ENCODE results near the gene ITGBL1.

ITGBL1 gene

GRCh38 chr13:101465877-101466276 is 13.4 kb downstream of the ITGBL1 start:
- Histone ChIP-seq H3K9ac (ENCODE audit: low read depth, low read length, poor library complexity, severe bottlenecking) (no peak overlapping the region), H3K4me2 (ENCODE audit: low read depth, low read length, poor library complexity, severe bottlenecking) (no peak overlapping the region), H3K27me3 (ENCODE audit: insufficient read depth, low read length, poor library complexity, severe bottlenecking) (no peaks in the 10 kb centered on the region), H3K9me3 (ENCODE audit: insufficient read depth, low read depth, low read length) (no peaks in the 10 kb centered on the region), H3K36me3 (ENCODE audit: insufficient read depth, low read length) (no peaks in the 10 kb centered on the region), H3K9me2 (replicated peaks; ENCODE audit: low read depth, low read length) (no peaks in the 10 kb centered on the region), H3F3A (ENCODE audit: low read depth) (no peaks in the 10 kb centered on the region), H4K20me1 (ENCODE audit: insufficient read depth, low read length, poor library complexity, severe bottlenecking) (no peaks in the 10 kb centered on the region), H3K4me3 (ENCODE audit: low read length, poor library complexity, severe bottlenecking) (no peak overlapping the region), H3K4me1 (ENCODE audit: insufficient read depth, low read length, poor library complexity, severe bottlenecking) (no peaks in the 10 kb centered on the region), H2AFZ (ENCODE audit: low read length) (no peak overlapping the region), H3K79me2 (ENCODE audit: insufficient read depth, low read length) (no peaks in the 10 kb centered on the region)
- no peak for TF ChIP-seq CTCF (conservative IDR thresholded peaks at IDR 0.05; ENCODE audit: low read length)
- no peak for TF ChIP-seq EZH2phosphoT487 (IDR thresholded peaks at IDR 0.05; ENCODE audit: borderline replicate concordance)

GRCh38 chr13:101467415-101467814 is 14.9 kb downstream of the ITGBL1 start:
- H3K4me2 ChIP-seq (ENCODE audit: low read depth, low read length, poor library complexity, severe bottlenecking) = no peak overlapping the region
- no peaks in the 10 kb centered on the region for H3K9me2 ChIP-seq (replicated peaks; ENCODE audit: low read depth, low read length)

GRCh38 chr13:101473458-101473857 is 21.0 kb downstream of the ITGBL1 start:
- no peaks in the 10 kb centered on the region for H3K4me1 ChIP-seq (ENCODE audit: insufficient read depth, low read length, poor library complexity, severe bottlenecking)

More at GRCh38 chr13:101467415-101467814, 14.9 kb downstream of the ITGBL1 start:
- Histone ChIP-seq H4K20me1 (ENCODE audit: insufficient read depth, low read length, poor library complexity, severe bottlenecking) (no peaks in the 10 kb centered on the region), H3K9ac (ENCODE audit: low read depth, low read length, poor library complexity, severe bottlenecking) (no peak overlapping the region), H2AFZ (ENCODE audit: low read length) (no peak overlapping the region), H3K36me3 (ENCODE audit: insufficient read depth, low read length) (no peaks in the 10 kb centered on the region), H3K79me2 (ENCODE audit: insufficient read depth, low read length) (no peaks in the 10 kb centered on the region), H3K4me3 (ENCODE audit: low read length, poor library complexity, severe bottlenecking) (no peak overlapping the region), H3F3A (ENCODE audit: low read depth) (no peaks in the 10 kb centered on the region), H3K9me3 (ENCODE audit: insufficient read depth, low read depth, low read length) (no peaks in the 10 kb centered on the region), H3K27me3 (ENCODE audit: insufficient read depth, low read length, poor library complexity, severe bottlenecking) (no peaks in the 10 kb centered on the region), H3K4me1 (ENCODE audit: insufficient read depth, low read length, poor library complexity, severe bottlenecking) (no peaks in the 10 kb centered on the region)
- TF ChIP-seq CTCF (conservative IDR thresholded peaks at IDR 0.05; ENCODE audit: low read length) (no peak), EZH2phosphoT487 (IDR thresholded peaks at IDR 0.05; ENCODE audit: borderline replicate concordance) (no peak)

More at GRCh38 chr13:101473458-101473857, 21.0 kb downstream of the ITGBL1 start:
- H3K4me3 ChIP-seq (ENCODE audit: low read length, poor library complexity, severe bottlenecking) = no peak overlapping the region
- no peaks in the 10 kb centered on the region for H3K27me3 ChIP-seq (ENCODE audit: insufficient read depth, low read length, poor library complexity, severe bottlenecking)
- H3K36me3 ChIP-seq (ENCODE audit: insufficient read depth, low read length) = no peaks in the 10 kb centered on the region
- H3K9me3 ChIP-seq (ENCODE audit: insufficient read depth, low read depth, low read length) = no peaks in the 10 kb centered on the region
- no peaks in the 10 kb centered on the region for H4K20me1 ChIP-seq (ENCODE audit: insufficient read depth, low read length, poor library complexity, severe bottlenecking)
- no peak overlapping the region for H2AFZ ChIP-seq (ENCODE audit: low read length)
- H3F3A ChIP-seq (ENCODE audit: low read depth) = no peaks in the 10 kb centered on the region
- TF ChIP-seq CTCF (conservative IDR thresholded peaks at IDR 0.05; ENCODE audit: low read length) = no peak
- TF ChIP-seq EZH2phosphoT487 (IDR thresholded peaks at IDR 0.05; ENCODE audit: borderline replicate concordance) = no peak
- no peak overlapping the region for H3K9ac ChIP-seq (ENCODE audit: low read depth, low read length, poor library complexity, severe bottlenecking)
- no peak overlapping the region for H3K4me2 ChIP-seq (ENCODE audit: low read depth, low read length, poor library complexity, severe bottlenecking)
- H3K79me2 ChIP-seq (ENCODE audit: insufficient read depth, low read length) = no peaks in the 10 kb centered on the region
- H3K9me2 ChIP-seq (replicated peaks; ENCODE audit: low read depth, low read length) = no peaks in the 10 kb centered on the region

All from Loucy (cell line).